ENCODE data around the gene ZDHHC5.

ZDHHC5 gene

GRCh38 chr11:57626895-57627294, 41.0 kb upstream of the ZDHHC5 start:
- no peak for TF ChIP-seq CTCF (IDR thresholded peaks at IDR 0.05; ENCODE audit: low read depth, low read length)
- no peak overlapping the region for H3K4me3 ChIP-seq (ENCODE audit: low read depth, low read length)
- no peaks in the 10 kb centered on the region for H3K4me1 ChIP-seq
- no peak for DNase-seq
- H3K36me3 ChIP-seq, result no peaks in the 10 kb centered on the region
- no peaks in the 10 kb centered on the region for H3K27me3 ChIP-seq
- no peaks in the 10 kb centered on the region for H3K9me3 ChIP-seq

- TF ChIP-seq CTCF (IDR thresholded peaks at IDR 0.05; ENCODE audit: low read depth, low read length), result no peak
- Histone ChIP-seq H3K4me1 (no peaks in the 10 kb centered on the region), H3K4me3 (ENCODE audit: low read depth, low read length) (no peak overlapping the region), H3K36me3 (no peaks in the 10 kb centered on the region), H3K27me3 (no peaks in the 10 kb centered on the region), H3K9me3 (no peaks in the 10 kb centered on the region)
- DNase-seq, result no peak
Measured at GRCh38 chr11:57630171-57630570, 37.7 kb upstream of the ZDHHC5 start.

GRCh38 chr11:57632116-57632515, 35.8 kb upstream of the ZDHHC5 start:
- Histone ChIP-seq H3K4me1 (no peaks in the 10 kb centered on the region), H3K9me3 (no peaks in the 10 kb centered on the region), H3K27me3 (no peaks in the 10 kb centered on the region), H3K4me3 (ENCODE audit: low read depth, low read length) (no peak overlapping the region), H3K36me3 (no peaks in the 10 kb centered on the region)
- TF ChIP-seq CTCF (IDR thresholded peaks at IDR 0.05; ENCODE audit: low read depth, low read length), result no peak
- no peak for DNase-seq

GRCh38 chr11:57633394-57634070, 34.4 kb upstream of the ZDHHC5 start:
- TF ChIP-seq CTCF (IDR thresholded peaks at IDR 0.05; ENCODE audit: low read depth, low read length), result no peak

GRCh38 chr11:57634311-57634710, 33.6 kb upstream of the ZDHHC5 start:
- H3K36me3 ChIP-seq, result no peaks in the 10 kb centered on the region
- no peaks in the 10 kb centered on the region for H3K9me3 ChIP-seq
- no peaks in the 10 kb centered on the region for H3K27me3 ChIP-seq
- no peak overlapping the region for H3K4me3 ChIP-seq (ENCODE audit: low read depth, low read length)
- DNase-seq, result no peak
- H3K4me1 ChIP-seq, result no peaks in the 10 kb centered on the region
- no peak for TF ChIP-seq CTCF (IDR thresholded peaks at IDR 0.05; ENCODE audit: low read depth, low read length)

More at GRCh38 chr11:57633394-57634070, 34.4 kb upstream of the ZDHHC5 start:
- DNase-seq, result no peak
- Histone ChIP-seq H3K4me1 (no peaks in the 10 kb centered on the region), H3K27me3 (no peaks in the 10 kb centered on the region), H3K9me3 (no peaks in the 10 kb centered on the region), H3K4me3 (ENCODE audit: low read depth, low read length) (no peak overlapping the region), H3K36me3 (no peaks in the 10 kb centered on the region)

- Histone ChIP-seq H3K9me3 (no peaks in the 10 kb centered on the region), H3K4me1 (no peaks in the 10 kb centered on the region), H3K27me3 (no peaks in the 10 kb centered on the region), H3K36me3 (no peaks in the 10 kb centered on the region), H3K4me3 (ENCODE audit: low read depth, low read length) (no peak overlapping the region)
- no peak for DNase-seq
- no peak for TF ChIP-seq CTCF (IDR thresholded peaks at IDR 0.05; ENCODE audit: low read depth, low read length)
Measured at GRCh38 chr11:57635246-57635645, 32.7 kb upstream of the ZDHHC5 start.
